ENCODE results near the gene SPOPL. TPM values are rescaled to one million over a fixed set of nuclear protein-coding genes. Genes with fewer than 3 reads are reported as not detected.

The SPOPL gene
- polyA plus RNA-seq, 1 of the 3 experiments (the other 2 are of a cell fraction), result 4.5 TPM

- H4K20me1 ChIP-seq (ENCODE audit: insufficient read depth), result no peaks in the 10 kb centered on the region
- no peaks in the 10 kb centered on the region for H3K79me2 ChIP-seq (ENCODE audit: insufficient read depth)
- 0 out of 2 replicates have a peak, but pooled peaks cover 4% of the 10 kb centered on the region for H3K9me2 ChIP-seq
- H3K36me3 ChIP-seq (replicated peaks in 1 of 2; ENCODE audit: control insufficient read depth in 1 of 2, insufficient read depth in 2 of 2, low read length in 1 of 2), result peaks cover 10 to 33% of the 10 kb centered on the region in 2 experiments
- WGBS (ENCODE audit: low lambda C conversion rate), result 95% methylated on average over 3 of the region's 3 CpGs
- H3K27ac ChIP-seq (ENCODE audit: low read depth in 2 of 2, low read length in 1 of 2), result no peak overlapping the region
- H3K4me2 ChIP-seq, result no peak overlapping the region
- peaks cover 16% of the 10 kb centered on the region; the same call in 1 of the 2 replicates for H3K9me3 ChIP-seq
- no peaks in the 10 kb centered on the region for H3F3A ChIP-seq (replicated peaks; ENCODE audit: insufficient read depth)
- no peak for DNase-seq
- H2AFZ ChIP-seq (ENCODE audit: low read depth), result no peak overlapping the region
- no peak for TF ChIP-seq IRF3 (IDR thresholded peaks at IDR 0.05; ENCODE audit: low read depth, low read length)
- no peak overlapping the region for H3K4me3 ChIP-seq (ENCODE audit: low read depth in 2 of 2, low read length in 1 of 2)
- H3K4me1 ChIP-seq (ENCODE audit: control insufficient read depth in 1 of 2, insufficient read depth in 2 of 2, low read depth in 1 of 2, low read length in 1 of 2), result no peaks in the 10 kb centered on the region
- no peak overlapping the region for H3K9ac ChIP-seq
- POLR2A ChIA-PET, result no interaction called here
- H3K27me3 ChIP-seq (ENCODE audit: insufficient read depth), result no peaks in the 10 kb centered on the region
- CTCF ChIA-PET, result no interaction called here
Measured at GRCh38 chr2:138579556-138579955, 78.0 kb downstream of the SPOPL start.

- Histone ChIP-seq H3K9me2 (0 out of 2 replicates have a peak, but pooled peaks cover 4% of the 10 kb centered on the region), H3K79me2 (ENCODE audit: insufficient read depth) (no peaks in the 10 kb centered on the region), H3K9ac (no peak overlapping the region), H3K9me3 (peaks cover 16% of the 10 kb centered on the region; the same call in 1 of the 2 replicates), H3K4me1 (ENCODE audit: control insufficient read depth in 1 of 2, insufficient read depth in 2 of 2, low read depth in 1 of 2, low read length in 1 of 2) (no peaks in the 10 kb centered on the region), H3K4me2 (no peak overlapping the region), H3K27ac (ENCODE audit: low read depth in 2 of 2, low read length in 1 of 2) (no peak overlapping the region), H3K36me3 (replicated peaks in 1 of 2; ENCODE audit: control insufficient read depth in 1 of 2, insufficient read depth in 2 of 2, low read length in 1 of 2) (peaks cover 8 to 34% of the 10 kb centered on the region in 2 experiments), H3F3A (replicated peaks; ENCODE audit: insufficient read depth) (no peaks in the 10 kb centered on the region), H3K4me3 (ENCODE audit: low read depth in 2 of 2, low read length in 1 of 2) (no peak overlapping the region), H3K27me3 (ENCODE audit: insufficient read depth) (no peaks in the 10 kb centered on the region), H2AFZ (ENCODE audit: low read depth) (no peak overlapping the region), H4K20me1 (ENCODE audit: insufficient read depth) (no peaks in the 10 kb centered on the region)
- POLR2A ChIA-PET, result no interaction called here
- WGBS (ENCODE audit: low lambda C conversion rate), result 96% methylated on average over 1 of the region's 1 CpG
- DNase-seq, result no peak
- no peak for TF ChIP-seq RFX5 (IDR thresholded peaks at IDR 0.05; ENCODE audit: low read length)
- no peak for TF ChIP-seq TAF1 (IDR thresholded peaks at IDR 0.05; ENCODE audit: borderline replicate concordance, low read depth, low read length)
- no peak for TF ChIP-seq PBX3 (IDR thresholded peaks at IDR 0.05)
- TF ChIP-seq EZH2phosphoT487 (IDR thresholded peaks at IDR 0.05; ENCODE audit: borderline replicate concordance, low read depth), result no peak
- TF ChIP-seq TCF12 (IDR thresholded peaks at IDR 0.05), result no peak
- TF ChIP-seq FOSL2 (IDR thresholded peaks at IDR 0.05; ENCODE audit: borderline replicate concordance, low read depth), result no peak
- no peak for TF ChIP-seq NRF1 (IDR thresholded peaks at IDR 0.05; ENCODE audit: low read depth, low read length)
- TF ChIP-seq, protein P1, sequence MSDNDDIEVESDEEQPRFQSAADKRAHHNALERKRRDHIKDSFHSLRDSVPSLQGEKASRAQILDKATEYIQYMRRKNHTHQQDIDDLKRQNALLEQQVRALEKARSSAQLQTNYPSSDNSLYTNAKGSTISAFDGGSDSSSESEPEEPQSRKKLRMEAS (IDR thresholded peaks at IDR 0.05; ENCODE audit: low read depth), result no peak
- TF ChIP-seq FOXJ3 (CRISPR knock-in tag; IDR thresholded peaks at IDR 0.05), result no peak
- no peak for TF ChIP-seq IRF3 (IDR thresholded peaks at IDR 0.05; ENCODE audit: low read depth, low read length)
- TF ChIP-seq GABPA (IDR thresholded peaks at IDR 0.05; ENCODE audit: low read depth), result no peak
- TF ChIP-seq REST (IDR thresholded peaks at IDR 0.05; ENCODE audit: low read depth, low read length), result no peak
- TF ChIP-seq ZBTB33 (IDR thresholded peaks at IDR 0.05; ENCODE audit: borderline replicate concordance, low read depth), result no peak
- no peak for TF ChIP-seq TEAD4 (IDR thresholded peaks at IDR 0.05; ENCODE audit: borderline replicate concordance, insufficient read depth)
- CTCF ChIA-PET, result no interaction called here
Measured at GRCh38 chr2:138581909-138582308, 80.3 kb downstream of the SPOPL start.

All from SK-N-SH (cell line).